Mesodermal cell (in vitro differentiated cells): ENCODE measurements around the gene OPTN.
"Not testable (repeated sequence)": the region's sequence is repeated elsewhere in the genome, so short reads cannot be mapped to it uniquely, and the experiment has no call there.

Source experiments
- H3K27ac ChIP-seq: 2 replicates; pipeline ENCODE4 v1.7.0; 2013; ENCODE audit warnings: mild to moderate bottlenecking, low read depth, low read length, moderate library complexity; ENCODE audit not compliant: severe bottlenecking
- H3K36me3 ChIP-seq: 2 replicates; pipeline ENCODE4 v1.7.1; 2013; ENCODE audit warnings: mild to moderate bottlenecking, low read length, moderate library complexity; ENCODE audit not compliant: control insufficient read depth, insufficient read depth
- H3K4me1 ChIP-seq: one replicate; pipeline ENCODE4 v1.7.1; 2013; ENCODE audit warnings: mild to moderate bottlenecking, low read length; ENCODE audit not compliant: insufficient read depth, control insufficient read depth, poor library complexity, severe bottlenecking
- H3K4me3 ChIP-seq: 2 replicates; pipeline ENCODE4 v1.7.0; 2013; ENCODE audit warnings: low read length, control low read depth, mild to moderate bottlenecking; ENCODE audit not compliant: insufficient read depth, poor library complexity, severe bottlenecking; ENCODE audit errors: extremely low read depth
- H3K9me3 ChIP-seq: 2 replicates; pipeline ENCODE4 v1.7.1; 2013; ENCODE audit warnings: mild to moderate bottlenecking, low read length, moderate library complexity; ENCODE audit not compliant: control insufficient read depth
- WGBS, 2 experiments: methylation state at CpG; one replicate each; pipeline ENCODE4 v1.1.5; 2013; ENCODE audit warnings: missing lambda C conversion rate in 2 of 2; ENCODE audit not compliant: insufficient coverage in 2 of 2; 5-methylcytosine and 5-hydroxymethylcytosine counted together

OPTN gene

GRCh38 chr10:13068484-13068883 lies 31.5 kb upstream of the OPTN start:
- Histone ChIP-seq H3K36me3 (no peaks in the 10 kb centered on the region), H3K27ac (no peak overlapping the region), H3K4me3 (no peak overlapping the region), H3K4me1 (no peaks in the 10 kb centered on the region), H3K9me3 (peaks cover 9% of the 10 kb centered on the region)
- WGBS, 2 experiments = 100% methylated on average over 1 of the region's 2 CpGs

- H3K27ac ChIP-seq = no peak overlapping the region
- no peaks in the 10 kb centered on the region for H3K4me1 ChIP-seq
- 95 to 100% methylated on average over 1 to 3 of the region's 3 CpGs for WGBS, 2 experiments
- no peaks in the 10 kb centered on the region for H3K36me3 ChIP-seq
- no peak overlapping the region for H3K4me3 ChIP-seq
- peaks cover 5% of the 10 kb centered on the region for H3K9me3 ChIP-seq
Measured at GRCh38 chr10:13072339-13072738, 27.6 kb upstream of the OPTN start.

GRCh38 chr10:13074563-13075451 lies 25.2 kb upstream of the OPTN start:
- Histone ChIP-seq H3K4me3 (no peak overlapping the region), H3K27ac (no peak overlapping the region), H3K9me3 (peaks cover 13% of the 10 kb centered on the region), H3K4me1 (no peaks in the 10 kb centered on the region), H3K36me3 (no peaks in the 10 kb centered on the region)
- WGBS, 2 experiments = 31 to 38% methylated on average over 14 to 15 of the region's 18 CpGs

- H3K9me3 ChIP-seq = peaks cover 30% of the 10 kb centered on the region
- H3K27ac ChIP-seq = no peak overlapping the region
- no peak overlapping the region for H3K4me3 ChIP-seq
- no peaks in the 10 kb centered on the region for H3K36me3 ChIP-seq
- WGBS, 2 experiments = 91 to 95% methylated on average over 10 of the region's 16 CpGs
- no peaks in the 10 kb centered on the region for H3K4me1 ChIP-seq
Measured at GRCh38 chr10:13078912-13079775, 20.8 kb upstream of the OPTN start.

GRCh38 chr10:13079776-13080050 lies 20.2 kb upstream of the OPTN start:
- Histone ChIP-seq H3K9me3 (peaks cover 30% of the 10 kb centered on the region), H3K36me3 (no peaks in the 10 kb centered on the region), H3K27ac (no peak overlapping the region), H3K4me1 (no peaks in the 10 kb centered on the region), H3K4me3 (no peak overlapping the region)
- WGBS, 2 experiments = 76 to 84% methylated on average over 1 to 2 of the region's 2 CpGs

- Histone ChIP-seq H3K27ac (no peak overlapping the region), H3K4me1 (no peaks in the 10 kb centered on the region), H3K36me3 (no peaks in the 10 kb centered on the region), H3K9me3 (peaks cover 30% of the 10 kb centered on the region), H3K4me3 (no peak overlapping the region)
- WGBS, 2 experiments = 84 to 86% methylated on average over 7 of the region's 7 CpGs
Measured at GRCh38 chr10:13080643-13081042, 19.3 kb upstream of the OPTN start.

- H3K36me3 ChIP-seq, H3K4me1 ChIP-seq, H3K27ac ChIP-seq, H3K4me3 ChIP-seq: not testable (repeated sequence)
- peaks cover 30% of the 10 kb centered on the region for H3K9me3 ChIP-seq
- WGBS, 2 experiments = 80 to 100% methylated on average over 1 of the region's 3 CpGs
Measured at GRCh38 chr10:13083700-13084099, 16.3 kb upstream of the OPTN start.

GRCh38 chr10:13086056-13086455 lies 13.9 kb upstream of the OPTN start:
- H3K9me3 ChIP-seq = peaks cover 13% of the 10 kb centered on the region
- 83% methylated on average over 1 of the region's 1 CpG; no CpG with 5 or more reads in 1 of the 2 experiments for WGBS, 2 experiments
- no peaks in the 10 kb centered on the region for H3K36me3 ChIP-seq
- no peaks in the 10 kb centered on the region for H3K4me1 ChIP-seq
- no peak overlapping the region for H3K27ac ChIP-seq
- H3K4me3 ChIP-seq = no peak overlapping the region

- 96 to 100% methylated on average over 4 of the region's 4 CpGs for WGBS, 2 experiments
- Histone ChIP-seq H3K4me3 (no peak overlapping the region), H3K36me3 (no peaks in the 10 kb centered on the region), H3K4me1 (no peaks in the 10 kb centered on the region), H3K27ac (no peak overlapping the region), H3K9me3 (peaks cover 13% of the 10 kb centered on the region)
Measured at GRCh38 chr10:13087601-13087985, 12.4 kb upstream of the OPTN start.

- Histone ChIP-seq H3K9me3 (peaks cover 10% of the 10 kb centered on the region), H3K4me1 (no peaks in the 10 kb centered on the region), H3K36me3 (no peaks in the 10 kb centered on the region), H3K4me3 (no peak overlapping the region), H3K27ac (no peak overlapping the region)
- 86 to 98% methylated on average over 3 of the region's 7 CpGs for WGBS, 2 experiments
Measured at GRCh38 chr10:13087986-13088618, 11.9 kb upstream of the OPTN start.
